Hepatocyte (in vitro differentiated cells): Measurements from ENCODE around the gene BST1. TPM values are rescaled to one million over a fixed set of nuclear protein-coding genes. Genes with fewer than 3 reads are reported as not detected.
A peak's percentile ranks its signal among the peaks of the same experiment; 100 is the strongest.

Source experiments
- DNase-seq: peaks from one replicate; pipeline ENCODE4 v3.0.0-alpha.2; 2016; ENCODE audit warnings: low spot score
- H2AFZ ChIP-seq: fragments of 200-600 bp; sonication (generic); 2 replicates; pipeline ENCODE4 v1.6.0; 2016; ENCODE audit warnings: antibody characterized with exemption, mild to moderate bottlenecking
- H3K27ac ChIP-seq: fragments of 200-600 bp; sonication (generic); 2 replicates; pipeline ENCODE4 v1.5.1; 2016; ENCODE audit warnings: mild to moderate bottlenecking
- H3K27me3 ChIP-seq: fragments of 200-600 bp; sonication (generic); 2 replicates; pipeline ENCODE4 v1.6.1; 2016
- H3K36me3 ChIP-seq: fragments of 200-600 bp; sonication (generic); replicated peaks from 2 replicates; pipeline ENCODE4 v1.5.1; 2016; ENCODE audit warnings: low read depth; ENCODE audit not compliant: insufficient read depth
- H3K4me1 ChIP-seq: fragments of 200-600 bp; sonication (generic); 2 replicates; pipeline ENCODE4 v1.5.1; 2016; ENCODE audit warnings: mild to moderate bottlenecking, moderate library complexity; ENCODE audit not compliant: insufficient read depth
- H3K4me2 ChIP-seq: fragments of 200-600 bp; sonication (generic); 2 replicates; pipeline ENCODE4 v1.6.0; 2016
- H3K4me3 ChIP-seq: fragments of 200-600 bp; sonication (generic); 2 replicates; pipeline ENCODE4 v1.5.1; 2016; ENCODE audit warnings: mild to moderate bottlenecking
- H3K79me2 ChIP-seq: fragments of 200-600 bp; sonication (generic); 2 replicates; pipeline ENCODE4 v1.6.0; 2017; ENCODE audit warnings: mild to moderate bottlenecking
- H3K9me2 ChIP-seq: fragments of 200-600 bp; sonication (generic); replicated peaks from 2 replicates; pipeline ENCODE4 v1.6.0; 2017; ENCODE audit warnings: mild to moderate bottlenecking; ENCODE audit not compliant: insufficient read depth
- H3K9me3 ChIP-seq: fragments of 200-600 bp; sonication (generic); 2 replicates; pipeline ENCODE4 v1.5.1; 2016; ENCODE audit warnings: low read depth, mild to moderate bottlenecking
- H4K20me1 ChIP-seq: fragments of 200-600 bp; sonication (generic); 2 replicates; pipeline ENCODE4 v1.6.0; 2016; ENCODE audit warnings: mild to moderate bottlenecking; ENCODE audit not compliant: insufficient read depth, poor library complexity, severe bottlenecking
- CTCF ChIP-seq: fragments of 200-600 bp; sonication (generic); IDR thresholded peaks from 2 replicates; pipeline ENCODE4 v1.5.1; 2016; ENCODE audit warnings: antibody characterized with exemption, mild to moderate bottlenecking; ENCODE audit not compliant: poor library complexity
- EZH2 ChIP-seq: fragments of 200-600 bp; sonication (generic); IDR thresholded peaks from 2 replicates; pipeline ENCODE4 v1.6.1; 2016; ENCODE audit warnings: antibody characterized with exemption, mild to moderate bottlenecking, borderline replicate concordance
- EZH2phosphoT487 ChIP-seq: fragments of 200-600 bp; sonication (generic); IDR thresholded peaks from one replicate; pipeline ENCODE4 v1.6.1; 2018; ENCODE audit warnings: antibody characterized with exemption, mild to moderate bottlenecking, low read depth, moderate library complexity; ENCODE audit not compliant: unreplicated experiment, severe bottlenecking
- WGBS: methylation state at CpG from one replicate; pipeline ENCODE4 v1.1.6; 2016; ENCODE audit warnings: low lambda C conversion rate; ENCODE audit errors: missing lambda C conversion rate; 5-methylcytosine and 5-hydroxymethylcytosine counted together
- polyA plus RNA-seq: library from polyadenylated mRNA; unstranded; fragments of >200 nt; fragmentation: Nextera tagmentation; extraction: Ambion mirVana; gene quantifications from 2 replicates; pipeline ENCODE4 v1.2.1, GENCODE V29; 2016
- total RNA-seq: library from RNA; depleted of rRNA; stranded (reverse); fragments of >200 nt; gene quantifications from 2 replicates; pipeline ENCODE4 v1.2.3, GENCODE V29; 2014

Gene BST1
- total and polyA plus RNA-seq, 2 experiments from 2014 or later: 3.5 to 3.7 TPM

- no peaks in the 10 kb centered on the region for H3K9me3 ChIP-seq
- peaks cover 9% of the 10 kb centered on the region for H3K4me1 ChIP-seq
- peak overlapping the region; percentile 22 for H3K27ac ChIP-seq
- no peaks in the 10 kb centered on the region for H3K79me2 ChIP-seq
- H3K36me3 ChIP-seq: no peaks in the 10 kb centered on the region
- no peaks in the 10 kb centered on the region for H3K9me2 ChIP-seq
- TF ChIP-seq EZH2phosphoT487 (no peak), CTCF (no peak), EZH2 (no peak)
- no peaks in the 10 kb centered on the region for H3K27me3 ChIP-seq
- H3K4me3 ChIP-seq: no peak overlapping the region
- H3K4me2 ChIP-seq: no peak overlapping the region
- H2AFZ ChIP-seq: no peak overlapping the region
- 93% methylated on average over 5 of the region's 5 CpGs for WGBS
- DNase-seq: peak; percentile 32
- H4K20me1 ChIP-seq: no peaks in the 10 kb centered on the region
Measured at GRCh38 chr4:15659768-15660570, 42.9 kb upstream of the BST1 start.

GRCh38 chr4:15665753-15666365 lies 37.0 kb upstream of the BST1 start:
- Histone ChIP-seq H4K20me1 (no peaks in the 10 kb centered on the region), H3K27me3 (no peaks in the 10 kb centered on the region), H2AFZ (no peak overlapping the region), H3K9me2 (no peaks in the 10 kb centered on the region), H3K4me1 (no peaks in the 10 kb centered on the region), H3K4me3 (no peak overlapping the region), H3K36me3 (no peaks in the 10 kb centered on the region), H3K27ac (peak overlapping the region; percentile 68), H3K79me2 (peaks cover 5% of the 10 kb centered on the region), H3K9me3 (no peaks in the 10 kb centered on the region), H3K4me2 (no peak overlapping the region)
- TF ChIP-seq EZH2 (no peak), EZH2phosphoT487 (no peak), CTCF (no peak)
- DNase-seq: peak; percentile 21
- WGBS: 94% methylated on average over 3 of the region's 3 CpGs

- 95% methylated on average over 4 of the region's 4 CpGs for WGBS
- no peak for DNase-seq
- TF ChIP-seq CTCF (no peak), EZH2phosphoT487 (no peak), EZH2 (no peak)
- Histone ChIP-seq H3K27ac (no peak overlapping the region), H4K20me1 (no peaks in the 10 kb centered on the region), H3K9me3 (no peaks in the 10 kb centered on the region), H3K4me3 (no peak overlapping the region), H3K9me2 (no peaks in the 10 kb centered on the region), H3K79me2 (peaks cover 5% of the 10 kb centered on the region), H3K27me3 (no peaks in the 10 kb centered on the region), H3K36me3 (no peaks in the 10 kb centered on the region), H3K4me2 (no peak overlapping the region), H3K4me1 (no peaks in the 10 kb centered on the region), H2AFZ (no peak overlapping the region)
Measured at GRCh38 chr4:15667006-15667405, 35.9 kb upstream of the BST1 start.
